ENCODE measurements around the gene CATSPERB.
"Not testable (repeated sequence)": the region's sequence is repeated elsewhere in the genome, so short reads cannot be mapped to it uniquely, and the experiment has no call there.

The CATSPERB gene

GRCh38 chr14:91685600-91685999 is 46.3 kb downstream of the CATSPERB start:
- TF ChIP-seq CTCF (IDR thresholded peaks at IDR 0.05; ENCODE audit: insufficient read depth, low read length, missing control alignments) = no peak
- ChIA-PET POLR2A (no interaction called here), CTCF (no interaction called here)
- DNase-seq (ENCODE audit: low read depth, low spot score) = no peak
- H3K4me3 ChIP-seq (ENCODE audit: low read depth, low read length) = no peak overlapping the region

DNA sequence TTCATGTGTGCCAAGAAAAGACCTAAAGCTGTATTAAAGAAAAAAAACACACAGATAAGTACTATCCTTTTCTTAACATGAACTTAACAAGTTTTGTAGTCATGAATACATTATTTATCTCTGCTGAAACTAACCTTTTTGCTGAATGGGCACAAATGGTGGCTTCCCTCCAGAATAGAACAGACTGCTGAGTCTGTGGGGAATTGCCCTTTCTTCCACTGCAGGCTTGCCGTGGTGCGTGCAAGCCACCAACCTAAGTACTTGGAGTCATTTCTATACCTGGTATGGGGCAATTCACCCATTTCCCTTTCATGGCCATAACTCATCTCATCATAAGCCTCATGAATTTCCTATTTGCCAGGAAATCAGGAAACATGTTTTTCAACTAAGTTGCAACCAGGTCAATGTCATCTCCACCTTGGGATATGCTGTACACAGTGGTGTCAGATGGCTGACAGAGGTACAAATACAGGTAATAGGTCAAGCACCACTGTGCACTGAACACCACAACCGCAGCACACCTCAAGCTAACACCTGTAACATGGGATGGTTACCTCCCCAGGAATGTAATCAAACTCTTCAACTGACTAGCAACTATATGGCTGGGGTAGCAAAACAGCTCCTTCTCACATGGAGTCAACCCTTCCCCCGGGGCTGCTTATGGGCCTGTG is 49.9 kb downstream of the CATSPERB start:
- no peak for TF ChIP-seq CTCF (IDR thresholded peaks at IDR 0.05; ENCODE audit: insufficient read depth, low read length, missing control alignments)
- ChIA-PET POLR2A (no interaction called here), CTCF (no interaction called here)
- DNase-seq (ENCODE audit: low read depth, low spot score) = no peak
- no peak overlapping the region for H3K4me3 ChIP-seq (ENCODE audit: low read depth, low read length)

GRCh38 chr14:91681118-91681517 is 50.8 kb downstream of the CATSPERB start:
- no peak for DNase-seq (ENCODE audit: low read depth, low spot score)
- TF ChIP-seq CTCF (IDR thresholded peaks at IDR 0.05; ENCODE audit: insufficient read depth, low read length, missing control alignments) = no peak
- ChIA-PET POLR2A (no interaction called here), CTCF (no interaction called here)
- H3K4me3 ChIP-seq (ENCODE audit: low read depth, low read length) = no peak overlapping the region

GRCh38 chr14:91679273-91679672 is 52.6 kb downstream of the CATSPERB start:
- CTCF ChIA-PET = no interaction called here
- DNase-seq (ENCODE audit: low read depth, low spot score) = no peak
- POLR2A ChIA-PET = no interaction called here
- H3K4me3 ChIP-seq (ENCODE audit: low read depth, low read length) = no peak overlapping the region
- no peak for TF ChIP-seq CTCF (IDR thresholded peaks at IDR 0.05; ENCODE audit: insufficient read depth, low read length, missing control alignments)

- DNase-seq (ENCODE audit: low read depth, low spot score); CTCF ChIA-PET; POLR2A ChIA-PET; H3K4me3 ChIP-seq (ENCODE audit: low read depth, low read length): not testable (repeated sequence)
Observed at GRCh38 chr14:91677687-91678086, 54.2 kb downstream of the CATSPERB start.

DNA sequence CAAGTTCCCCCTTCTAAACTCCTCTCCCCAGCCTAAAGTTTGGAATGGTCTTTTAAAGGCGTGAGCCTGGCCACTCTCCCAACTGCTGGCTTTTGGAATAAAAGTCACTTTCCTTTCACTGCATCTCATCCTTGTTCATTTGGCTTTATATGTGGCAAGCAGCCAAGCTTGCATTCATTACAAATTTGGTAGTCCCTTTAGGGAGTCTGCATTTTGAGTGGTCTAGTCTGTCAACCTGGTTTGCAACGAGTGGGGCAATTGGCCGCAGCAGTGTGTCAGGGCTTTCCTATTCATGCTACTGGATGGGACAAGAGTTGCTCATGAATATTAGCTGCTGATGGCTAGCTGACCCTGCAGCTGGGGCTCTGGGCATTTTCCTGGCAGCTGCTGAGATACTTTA is 57.0 kb downstream of the CATSPERB start:
- ChIA-PET CTCF (no interaction called here), POLR2A (no interaction called here)
- no peak for DNase-seq (ENCODE audit: low read depth, low spot score)
- H3K4me3 ChIP-seq (ENCODE audit: low read depth, low read length) = no peak overlapping the region
- TF ChIP-seq CTCF (IDR thresholded peaks at IDR 0.05; ENCODE audit: insufficient read depth, low read length, missing control alignments) = no peak

- no peak for DNase-seq (ENCODE audit: low read depth, low spot score)
- ChIA-PET POLR2A (no interaction called here), CTCF (no interaction called here)
- H3K4me3 ChIP-seq (ENCODE audit: low read depth, low read length) = no peak overlapping the region
- TF ChIP-seq CTCF (IDR thresholded peaks at IDR 0.05; ENCODE audit: insufficient read depth, low read length, missing control alignments) = no peak
Observed at GRCh38 chr14:91669867-91670266, 62.0 kb downstream of the CATSPERB start.

- CTCF ChIA-PET; POLR2A ChIA-PET; H3K4me3 ChIP-seq (ENCODE audit: low read depth, low read length); DNase-seq (ENCODE audit: low read depth, low spot score): not testable (repeated sequence)
Observed at GRCh38 chr14:91667101-91667500, 64.8 kb downstream of the CATSPERB start.
